ENCODE results near the gene SRSF2.
"Not testable (repeated sequence)": the region's sequence is repeated elsewhere in the genome, so short reads cannot be mapped to it uniquely, and the experiment has no call there.

The SRSF2 gene

GRCh38 chr17:76732734-76733617 lies 4.2 kb downstream of the SRSF2 start:
- Histone ChIP-seq H3K27me3 (ENCODE audit: insufficient read depth, low read length, poor library complexity) (no peaks in the 10 kb centered on the region), H3K79me2 (ENCODE audit: control insufficient read depth, insufficient read depth, low read length) (peaks cover 35% of the 10 kb centered on the region), H3K27ac (ENCODE audit: low read depth, low read length) (no peak overlapping the region), H3K18ac (ENCODE audit: low read length) (no peak overlapping the region), H3K79me1 (ENCODE audit: low read length) (no peaks in the 10 kb centered on the region), H3K4me1 (ENCODE audit: control insufficient read depth, low read depth, low read length) (no peaks in the 10 kb centered on the region), H3K36me3 (ENCODE audit: control insufficient read depth, insufficient read depth, low read length) (peaks cover 17% of the 10 kb centered on the region), H3K23ac (ENCODE audit: low read length) (no peak overlapping the region), H4K5ac (ENCODE audit: low read length) (no peak overlapping the region), H3K9ac (ENCODE audit: low read length) (no peak overlapping the region), H2BK120ac (ENCODE audit: low read depth, low read length) (no peak overlapping the region), H2BK5ac (ENCODE audit: low read length) (no peak overlapping the region), H3K4me2 (ENCODE audit: low read length) (no peak overlapping the region), H3K4ac (ENCODE audit: low read depth, low read length) (no peak overlapping the region), H3K56ac (ENCODE audit: low read length) (no peak overlapping the region), H2AK5ac (ENCODE audit: low read length) (no peak overlapping the region), H3K4me3 (ENCODE audit: low read length) (no peak overlapping the region), H4K8ac (ENCODE audit: low read depth, low read length) (no peak overlapping the region), H2BK15ac (replicated peaks; ENCODE audit: low read depth) (no peak overlapping the region)
- WGBS (ENCODE audit: extremely low coverage, insufficient coverage, low lambda C conversion rate) = no CpG with 5 or more reads among the region's 3 CpGs
- no peak for DNase-seq

- H3K56ac ChIP-seq (ENCODE audit: low read length); H3K9ac ChIP-seq (ENCODE audit: low read length); H2AK5ac ChIP-seq (ENCODE audit: low read length); H3K23ac ChIP-seq (ENCODE audit: low read length); DNase-seq; H3K4me2 ChIP-seq (ENCODE audit: low read length); H2BK120ac ChIP-seq (ENCODE audit: low read depth, low read length); H3K4ac ChIP-seq (ENCODE audit: low read depth, low read length); H3K4me1 ChIP-seq (ENCODE audit: control insufficient read depth, low read depth, low read length); H3K18ac ChIP-seq (ENCODE audit: low read length); H2BK15ac ChIP-seq (replicated peaks; ENCODE audit: low read depth); H3K4me3 ChIP-seq (ENCODE audit: low read length); H4K5ac ChIP-seq (ENCODE audit: low read length); H3K27ac ChIP-seq (ENCODE audit: low read depth, low read length); H3K27me3 ChIP-seq (ENCODE audit: insufficient read depth, low read length, poor library complexity); H3K79me1 ChIP-seq (ENCODE audit: low read length); H2BK5ac ChIP-seq (ENCODE audit: low read length); H4K8ac ChIP-seq (ENCODE audit: low read depth, low read length): not testable (repeated sequence)
- no CpG with 5 or more reads among the region's 13 CpGs for WGBS (ENCODE audit: extremely low coverage, insufficient coverage, low lambda C conversion rate)
- Histone ChIP-seq H3K36me3 (ENCODE audit: control insufficient read depth, insufficient read depth, low read length) (peaks cover 17% of the 10 kb centered on the region), H3K79me2 (ENCODE audit: control insufficient read depth, insufficient read depth, low read length) (peaks cover 44% of the 10 kb centered on the region)
Measured at GRCh38 chr17:76731800-76732733, 5.1 kb downstream of the SRSF2 start.

- no peak overlapping the region for H4K5ac ChIP-seq (ENCODE audit: low read length)
- H3K27me3 ChIP-seq (ENCODE audit: insufficient read depth, low read length, poor library complexity) = no peaks in the 10 kb centered on the region
- H3K23ac ChIP-seq (ENCODE audit: low read length) = no peak overlapping the region
- H3K27ac ChIP-seq (ENCODE audit: low read depth, low read length) = no peak overlapping the region
- peaks cover 6% of the 10 kb centered on the region for H3K79me1 ChIP-seq (ENCODE audit: low read length)
- WGBS (ENCODE audit: extremely low coverage, insufficient coverage, low lambda C conversion rate) = no CpG with 5 or more reads among the region's 18 CpGs
- no peak overlapping the region for H3K18ac ChIP-seq (ENCODE audit: low read length)
- peaks cover 15% of the 10 kb centered on the region for H3K79me2 ChIP-seq (ENCODE audit: control insufficient read depth, insufficient read depth, low read length)
- DNase-seq = no peak
- H3K4ac ChIP-seq (ENCODE audit: low read depth, low read length) = no peak overlapping the region
- no peak overlapping the region for H3K4me3 ChIP-seq (ENCODE audit: low read length)
- no peak overlapping the region for H2BK15ac ChIP-seq (replicated peaks; ENCODE audit: low read depth)
- no peak overlapping the region for H2AK5ac ChIP-seq (ENCODE audit: low read length)
- peak overlapping the region; percentile 96 for H3K56ac ChIP-seq (ENCODE audit: low read length)
- peak overlapping the region; percentile 88 for H3K4me2 ChIP-seq (ENCODE audit: low read length)
- H2BK5ac ChIP-seq (ENCODE audit: low read length) = no peak overlapping the region
- peak overlapping the region; percentile 87 for H3K9ac ChIP-seq (ENCODE audit: low read length)
- H3K36me3 ChIP-seq (ENCODE audit: control insufficient read depth, insufficient read depth, low read length) = peaks cover under 1% of the 10 kb centered on the region
- peaks cover 2% of the 10 kb centered on the region for H3K4me1 ChIP-seq (ENCODE audit: control insufficient read depth, low read depth, low read length)
- H2BK120ac ChIP-seq (ENCODE audit: low read depth, low read length) = no peak overlapping the region
- no peak overlapping the region for H4K8ac ChIP-seq (ENCODE audit: low read depth, low read length)
Measured at GRCh38 chr17:76727745-76728456, 9.2 kb downstream of the SRSF2 start.

GRCh38 chr17:76726776-76727718 lies 10.1 kb downstream of the SRSF2 start, which contains the start of gene METTL23:
TSS of gene METTL23 (plus strand) at chr17:76726839. CDS start at chr17:76729711, 2,872 bp downstream.
- peaks cover 3% of the 10 kb centered on the region for H3K36me3 ChIP-seq (ENCODE audit: control insufficient read depth, insufficient read depth, low read length)
- peak within 1 kb of the TSS; percentile 93 for H3K4me2 ChIP-seq (ENCODE audit: low read length)
- H3K4ac ChIP-seq (ENCODE audit: low read depth, low read length) = peak within 1 kb of the TSS; percentile 90
- H3K27me3 ChIP-seq (ENCODE audit: insufficient read depth, low read length, poor library complexity) = no peaks in the 10 kb centered on the region
- H3K56ac ChIP-seq (ENCODE audit: low read length) = peak within 1 kb of the TSS; percentile 96
- H2BK5ac ChIP-seq (ENCODE audit: low read length) = peak within 1 kb of the TSS; percentile 86
- H2AK5ac ChIP-seq (ENCODE audit: low read length) = no peak within 1 kb of the TSS
- peak within 1 kb of the TSS; percentile 94 for H3K4me3 ChIP-seq (ENCODE audit: low read length)
- peak; percentile 79 for DNase-seq
- peaks cover 2% of the 10 kb centered on the region for H3K4me1 ChIP-seq (ENCODE audit: control insufficient read depth, low read depth, low read length)
- H4K8ac ChIP-seq (ENCODE audit: low read depth, low read length) = no peak within 1 kb of the TSS
- H3K18ac ChIP-seq (ENCODE audit: low read length) = peak within 1 kb of the TSS; percentile 94
- peak within 1 kb of the TSS; percentile 87 for H3K27ac ChIP-seq (ENCODE audit: low read depth, low read length)
- H3K79me1 ChIP-seq (ENCODE audit: low read length) = peaks cover 6% of the 10 kb centered on the region
- peaks cover 15% of the 10 kb centered on the region for H3K79me2 ChIP-seq (ENCODE audit: control insufficient read depth, insufficient read depth, low read length)
- no CpG with 5 or more reads among the region's 71 CpGs for whole genome bisulfite sequencing (ENCODE audit: extremely low coverage, insufficient coverage, low lambda C conversion rate)
- H2BK120ac ChIP-seq (ENCODE audit: low read depth, low read length) = peak within 1 kb of the TSS; percentile 54
- H3K23ac ChIP-seq (ENCODE audit: low read length) = peak within 1 kb of the TSS; percentile 57
- no peak within 1 kb of the TSS for H4K5ac ChIP-seq (ENCODE audit: low read length)
- H2BK15ac ChIP-seq (replicated peaks; ENCODE audit: low read depth) = no peak within 1 kb of the TSS
- peak within 1 kb of the TSS; percentile 87 for H3K9ac ChIP-seq (ENCODE audit: low read length)

All from mesendoderm (in vitro differentiated cells).